Activated CD8-positive, alpha-beta memory T cell treated with anti-CD3 and anti-CD28 coated beads, Interleukin-2, amount 50 U/mL, for 1 hour (primary cell): ENCODE measurements around the gene WDR81.
"Not testable (repeated sequence)": the region's sequence is repeated elsewhere in the genome, so short reads cannot be mapped to it uniquely, and the experiment has no call there.

ENCODE experiments used
- DNase-seq: peaks from one replicate; pipeline ENCODE4 v3.0.0-alpha.2; 2020; ENCODE audit errors: extremely low read depth

WDR81 gene

DNA sequence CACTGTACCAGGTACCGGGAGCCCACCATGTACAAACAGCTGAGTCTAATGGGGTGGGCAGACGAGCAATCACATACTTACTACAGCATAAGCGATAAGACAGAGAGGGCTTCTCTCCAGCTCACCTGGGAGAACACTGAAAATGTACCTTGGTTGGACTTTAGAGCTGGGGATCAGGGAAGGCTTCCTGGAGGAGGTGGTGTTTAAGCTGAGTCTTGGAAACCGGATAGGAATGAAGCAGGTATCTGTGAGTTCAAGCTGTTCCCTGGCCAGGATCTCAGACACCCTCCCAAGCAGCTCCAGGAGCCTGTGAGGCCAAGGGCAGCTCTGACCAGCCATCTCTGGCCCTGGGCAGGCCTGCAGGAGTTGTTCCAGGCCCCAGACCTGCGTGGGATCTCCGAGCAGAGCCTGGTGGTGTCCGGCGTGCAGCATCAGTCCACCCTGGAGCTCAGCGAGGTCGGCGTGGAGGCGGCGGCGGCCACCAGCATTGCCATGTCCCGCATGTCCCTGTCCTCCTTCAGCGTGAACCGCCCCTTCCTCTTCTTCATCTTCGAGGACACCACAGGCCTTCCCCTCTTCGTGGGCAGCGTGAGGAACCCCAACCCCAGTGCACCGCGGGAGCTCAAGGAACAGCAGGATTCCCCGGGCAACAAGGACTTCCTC, 29.4 kb downstream of the WDR81 start:
- DNase-seq = no peak

DNA sequence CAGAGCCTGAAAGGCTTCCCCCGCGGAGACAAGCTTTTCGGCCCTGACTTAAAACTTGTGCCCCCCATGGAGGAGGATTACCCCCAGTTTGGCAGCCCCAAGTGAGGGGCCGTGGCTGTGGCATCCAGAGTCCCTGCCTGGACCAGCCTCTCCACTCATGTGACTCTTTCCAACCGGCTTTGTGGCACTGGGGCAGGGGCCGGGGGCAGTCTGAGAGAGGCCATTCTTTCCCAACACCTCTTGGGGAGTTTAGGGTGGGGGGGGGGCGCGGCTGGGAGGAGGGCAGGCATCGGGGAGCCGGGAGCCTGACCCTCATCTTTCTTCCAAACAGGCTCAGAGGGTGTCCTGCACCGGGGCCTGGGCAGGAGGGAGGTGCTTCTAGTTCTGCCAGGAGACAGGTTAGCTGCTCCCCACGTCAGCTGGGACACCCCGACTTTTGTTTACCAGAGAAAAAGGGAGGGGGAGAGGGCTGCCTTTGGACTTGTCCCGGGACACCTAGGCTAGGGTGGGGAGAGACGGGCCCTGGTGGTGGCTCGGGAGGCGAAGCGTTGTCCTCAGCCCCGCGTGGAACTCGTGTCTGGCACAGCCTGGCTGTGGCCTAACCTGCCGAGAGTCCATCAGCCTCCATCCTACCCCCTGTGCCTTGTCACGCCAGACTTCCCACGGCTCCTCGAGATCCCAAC, 30.1 kb downstream of the WDR81 start:
- no peak for DNase-seq

DNA sequence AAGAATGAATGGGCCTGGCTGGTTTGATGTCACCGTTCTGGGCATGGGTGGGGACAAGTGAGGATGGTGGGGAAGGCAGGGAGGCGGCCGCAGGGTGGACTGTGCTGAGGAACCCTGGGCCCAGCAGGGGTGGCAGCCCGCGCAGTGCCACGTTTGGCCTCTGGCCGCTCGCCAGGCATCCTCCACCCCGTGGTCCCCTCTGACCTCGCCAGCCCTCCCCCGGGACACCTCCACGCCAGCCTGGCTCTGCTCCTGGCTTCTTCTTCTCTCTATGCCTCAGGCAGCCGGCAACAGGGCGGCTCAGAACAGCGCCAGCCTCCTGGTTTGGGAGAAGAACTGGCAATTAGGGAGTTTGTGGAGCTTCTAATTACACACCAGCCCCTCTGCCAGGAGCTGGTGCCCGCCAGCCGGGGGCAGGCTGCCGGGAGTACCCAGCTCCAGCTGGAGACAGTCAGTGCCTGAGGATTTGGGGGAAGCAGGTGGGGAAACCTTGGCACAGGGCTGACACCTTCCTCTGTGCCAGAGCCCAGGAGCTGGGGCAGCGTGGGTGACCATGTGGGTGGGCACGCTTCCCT, 30.8 kb downstream of the WDR81 start:
- no peak for DNase-seq

DNA sequence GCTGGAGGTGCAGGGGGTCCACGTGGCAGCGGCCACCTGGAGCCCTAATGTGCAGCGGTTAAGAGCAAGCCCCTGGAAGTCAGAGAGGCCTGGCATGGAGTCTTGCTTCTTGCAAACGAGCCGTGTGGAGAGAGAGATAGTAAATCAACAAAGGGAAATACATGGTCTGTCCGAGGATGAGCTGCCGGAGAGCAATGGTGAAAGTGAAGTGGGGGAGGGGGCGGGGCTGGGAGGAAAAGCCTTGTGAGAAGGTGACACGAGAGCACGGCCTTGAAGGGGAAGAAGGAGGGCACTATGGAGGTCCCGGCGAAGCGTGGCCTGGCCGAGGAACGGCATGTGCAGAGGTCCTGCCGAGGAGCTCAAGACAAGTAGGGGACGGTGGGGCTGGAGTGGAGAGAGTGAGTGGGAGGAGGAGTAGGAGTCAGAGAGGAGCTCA, 31.3 kb downstream of the WDR81 start:
- DNase-seq = no peak

DNA sequence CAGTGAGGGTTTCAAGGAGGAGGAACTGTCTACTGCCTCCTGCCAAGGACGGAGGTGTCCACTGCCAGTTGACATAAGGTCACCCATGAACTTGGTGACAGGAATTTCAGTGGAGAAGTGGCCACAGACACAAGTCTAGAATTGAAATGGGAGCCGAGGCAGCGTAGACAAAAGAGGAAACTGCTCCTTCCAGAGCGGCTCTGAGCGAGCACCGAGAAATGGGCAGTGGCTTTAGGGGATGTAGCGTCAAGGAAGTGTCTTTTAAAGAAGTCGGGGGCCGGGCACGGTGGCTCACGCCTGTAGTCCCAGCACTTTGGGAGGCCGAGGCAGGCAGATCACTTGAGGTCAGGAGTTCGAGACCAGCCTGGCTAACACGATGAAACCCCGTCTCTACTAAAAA, 34.3 kb downstream of the WDR81 start:
- no peak for DNase-seq

DNA sequence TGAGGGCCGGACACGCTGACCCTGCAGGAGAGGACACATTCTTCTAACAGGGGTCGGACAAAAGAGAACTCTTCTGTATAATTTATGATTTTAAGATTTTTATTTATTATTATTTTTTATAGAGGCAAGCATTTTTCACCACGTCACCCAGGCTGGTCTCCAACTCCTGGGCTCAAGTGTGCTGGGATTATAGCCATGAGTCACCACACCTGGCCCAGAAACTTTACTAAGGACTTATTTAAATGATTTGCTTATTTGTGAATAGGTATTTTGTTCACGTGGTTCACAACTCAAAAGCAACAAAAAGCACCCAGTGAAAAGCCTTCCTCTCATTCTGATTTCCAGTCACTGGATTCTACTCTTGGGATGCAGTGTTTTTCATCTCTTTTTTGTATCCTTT, 35.0 kb downstream of the WDR81 start:
- no peak for DNase-seq

DNA sequence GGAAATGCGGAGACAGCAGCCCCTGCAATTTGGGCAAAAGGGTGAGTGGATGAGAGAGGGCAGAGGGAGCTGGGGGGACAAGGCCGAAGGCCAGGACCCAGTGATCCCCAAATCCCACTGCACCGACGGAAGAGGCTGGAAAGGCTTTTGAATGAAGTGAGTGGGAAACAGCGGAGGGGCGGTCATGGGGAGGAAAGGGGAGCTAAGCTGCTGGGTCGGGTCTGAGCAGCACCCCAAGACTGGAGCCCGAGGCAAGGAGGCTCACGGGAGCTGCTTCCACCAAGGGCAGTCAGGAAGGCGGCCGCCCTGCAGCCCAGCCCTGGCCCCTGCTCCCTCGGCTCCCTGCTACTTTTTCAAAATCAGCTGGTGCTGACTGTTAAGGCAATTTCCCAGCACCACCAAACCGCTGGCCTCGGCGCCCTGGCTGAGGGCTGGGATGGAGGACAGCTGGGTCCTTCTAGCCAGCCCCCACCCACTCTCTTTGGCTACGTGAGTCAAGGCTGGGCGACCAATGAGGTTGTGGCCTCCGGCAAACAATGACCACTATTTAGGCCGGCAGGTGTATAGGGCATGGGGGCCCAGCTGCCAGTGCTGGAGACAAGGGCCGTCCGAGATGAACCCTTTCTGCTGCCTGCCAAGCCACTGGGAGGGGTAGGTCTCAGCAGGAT, 37.9 kb downstream of the WDR81 start:
- DNase-seq = no peak

DNA sequence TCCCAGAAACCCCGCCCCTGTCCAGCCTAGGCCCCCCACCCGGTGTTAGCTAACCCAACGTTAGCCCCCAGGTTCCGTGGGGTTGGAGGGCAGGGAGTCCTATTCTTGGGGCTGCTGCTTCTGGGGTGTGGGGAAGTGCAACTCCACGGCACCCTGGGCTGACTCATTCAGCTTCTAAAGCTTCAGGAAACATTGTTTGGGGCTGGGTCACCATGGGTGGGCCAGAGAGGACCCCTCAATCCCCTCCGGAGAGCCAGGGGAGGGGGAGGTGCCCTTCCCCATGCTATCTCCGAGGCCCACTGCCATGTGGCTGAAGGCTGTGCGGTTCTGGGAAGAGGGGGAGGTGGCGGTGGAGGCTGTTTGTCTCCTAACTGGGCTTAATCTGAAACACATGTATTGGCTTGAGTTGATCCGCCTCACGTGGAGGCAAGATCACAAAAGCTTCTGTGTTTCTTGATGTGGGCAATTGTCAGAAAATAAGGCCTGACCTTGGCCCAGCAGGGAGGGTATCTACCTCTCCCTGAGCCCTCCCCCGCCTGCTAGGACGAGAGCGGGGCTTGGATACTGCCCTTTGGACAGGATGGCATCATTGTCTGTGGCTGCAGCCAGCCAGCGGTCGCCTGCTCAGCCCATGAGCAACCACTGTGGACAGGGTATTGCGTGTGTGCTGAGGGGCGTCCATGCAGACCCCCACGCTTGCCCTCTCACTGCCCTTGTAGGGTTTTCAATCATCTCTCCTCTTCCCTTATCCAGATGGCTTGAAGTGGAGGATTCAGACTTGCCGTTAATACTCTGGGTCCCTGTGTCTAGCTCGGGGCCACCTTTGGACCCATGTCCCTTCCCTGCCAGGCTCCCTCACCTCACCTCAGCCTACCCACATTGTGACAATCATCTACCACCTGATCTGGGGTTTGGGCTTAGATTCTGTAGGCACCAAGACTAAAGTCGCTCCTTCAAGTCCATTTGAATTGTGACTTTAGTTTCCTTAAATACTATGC, 38.7 kb downstream of the WDR81 start:
- no peak for DNase-seq

DNA sequence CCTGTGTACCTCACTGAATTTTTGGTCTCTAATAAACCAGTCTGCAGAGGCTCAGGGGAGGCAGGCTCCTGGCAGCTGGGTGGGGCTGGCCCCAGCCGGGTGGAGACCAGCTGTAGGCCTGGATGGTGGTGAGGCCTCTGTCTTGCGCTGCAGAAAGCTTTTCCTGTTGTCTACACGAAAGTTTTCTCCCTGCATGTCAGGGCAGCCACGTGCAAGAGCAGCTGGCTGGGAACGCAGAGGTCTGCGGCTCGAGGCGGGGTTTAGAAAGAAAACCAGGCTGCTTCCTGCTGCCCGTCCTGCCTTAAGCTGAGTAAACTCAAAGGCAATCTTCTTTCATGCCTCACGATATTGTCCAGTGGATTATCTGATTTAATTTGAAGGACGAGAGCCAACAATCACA, 39.8 kb downstream of the WDR81 start:
- peak; percentile 16 for DNase-seq

DNA sequence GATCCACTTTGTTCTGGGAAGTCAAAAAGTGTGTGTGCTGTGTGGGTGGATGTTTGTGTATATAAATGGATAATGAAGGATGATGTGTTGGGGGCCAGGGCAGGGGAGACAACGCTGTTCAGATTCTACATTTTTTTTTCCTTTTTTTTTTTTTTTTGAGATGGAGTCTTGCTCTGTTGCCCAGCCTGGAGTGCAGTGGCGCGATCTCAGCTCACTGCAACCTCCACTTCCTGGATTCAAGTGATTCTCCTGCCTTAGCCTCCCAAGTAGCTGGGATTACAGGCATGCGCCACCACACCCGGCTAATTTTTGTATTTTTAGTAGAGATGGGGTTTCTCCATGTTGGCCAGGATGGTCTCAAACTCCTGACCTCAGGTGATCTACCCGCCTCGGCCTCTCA, 40.2 kb downstream of the WDR81 start:
- DNase-seq = not testable (repeated sequence)

DNA sequence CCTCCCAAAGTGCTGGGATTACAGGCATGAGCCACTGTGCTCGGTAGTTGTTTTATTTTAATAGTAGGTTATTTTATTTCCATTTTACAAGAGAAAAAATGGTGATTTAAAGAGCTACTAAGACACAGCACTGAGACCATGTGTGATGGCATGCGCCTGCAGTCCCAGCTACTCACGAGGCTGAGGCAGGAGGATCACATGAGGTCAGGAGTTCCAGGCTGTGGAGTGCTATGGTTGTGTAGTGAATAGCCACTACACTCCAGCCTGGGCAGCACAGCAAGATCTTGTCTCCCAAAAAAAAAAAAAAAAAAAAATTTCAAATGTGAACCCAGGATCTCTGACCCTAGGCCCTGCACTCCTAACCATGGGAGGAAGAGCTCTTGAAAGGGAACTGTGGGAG, 41.1 kb downstream of the WDR81 start:
- DNase-seq = no peak

DNA sequence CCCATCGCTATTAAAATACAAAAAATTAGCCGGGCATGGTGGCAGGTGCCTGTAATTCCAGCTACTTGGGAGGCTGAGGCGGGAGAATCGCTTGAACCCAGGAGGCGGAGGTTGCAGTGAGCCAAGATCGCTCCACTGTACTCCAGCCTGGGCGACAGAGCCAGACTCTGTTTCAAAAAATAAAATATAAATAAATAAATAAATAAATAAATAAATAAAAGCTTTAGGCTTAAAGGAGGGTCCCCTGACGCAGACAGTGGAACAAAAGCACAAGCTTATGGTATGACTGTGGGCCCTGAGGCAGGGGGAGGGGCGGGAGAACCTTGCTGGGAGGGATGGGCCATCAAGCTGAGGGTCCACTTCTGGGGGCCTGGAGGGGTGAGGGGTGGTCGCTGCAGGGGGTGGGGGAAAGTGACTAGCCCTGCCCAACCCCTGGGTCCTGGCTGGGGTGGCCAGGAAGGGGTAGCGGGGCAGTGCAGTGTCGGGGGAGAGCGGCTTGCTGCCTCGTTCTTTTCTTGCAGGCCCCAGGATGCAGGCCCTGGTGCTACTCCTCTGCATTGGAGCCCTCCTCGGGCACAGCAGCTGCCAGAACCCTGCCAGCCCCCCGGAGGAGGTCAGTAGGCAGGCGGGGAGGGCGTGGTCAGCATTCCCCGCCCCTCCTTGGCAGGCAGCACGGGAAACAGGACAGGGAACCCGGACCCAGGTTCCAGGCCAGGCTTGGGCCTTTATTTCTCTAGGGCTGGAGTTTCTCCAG, 42.1 kb downstream of the WDR81 start:
- DNase-seq = no peak

DNA sequence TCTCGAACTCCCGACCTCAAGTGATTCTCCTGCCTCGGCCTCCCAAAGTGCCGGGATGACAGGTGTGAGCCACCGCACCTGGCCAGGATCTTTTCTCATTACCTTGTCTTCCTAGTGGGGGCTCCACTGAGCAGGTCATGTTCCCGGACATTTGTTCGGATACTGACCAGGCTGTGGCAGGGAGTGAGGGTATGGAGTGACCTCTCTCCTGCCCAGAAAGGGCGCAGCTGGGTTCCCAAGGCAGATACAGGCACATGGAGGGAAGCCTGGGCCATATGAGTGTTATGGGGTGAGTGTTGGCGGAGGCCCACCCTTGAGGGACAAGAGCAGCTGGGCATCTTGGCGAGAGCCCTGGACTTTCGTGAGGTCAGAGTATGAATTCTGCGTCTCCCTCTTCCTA, 42.9 kb downstream of the WDR81 start:
- DNase-seq = no peak

DNA sequence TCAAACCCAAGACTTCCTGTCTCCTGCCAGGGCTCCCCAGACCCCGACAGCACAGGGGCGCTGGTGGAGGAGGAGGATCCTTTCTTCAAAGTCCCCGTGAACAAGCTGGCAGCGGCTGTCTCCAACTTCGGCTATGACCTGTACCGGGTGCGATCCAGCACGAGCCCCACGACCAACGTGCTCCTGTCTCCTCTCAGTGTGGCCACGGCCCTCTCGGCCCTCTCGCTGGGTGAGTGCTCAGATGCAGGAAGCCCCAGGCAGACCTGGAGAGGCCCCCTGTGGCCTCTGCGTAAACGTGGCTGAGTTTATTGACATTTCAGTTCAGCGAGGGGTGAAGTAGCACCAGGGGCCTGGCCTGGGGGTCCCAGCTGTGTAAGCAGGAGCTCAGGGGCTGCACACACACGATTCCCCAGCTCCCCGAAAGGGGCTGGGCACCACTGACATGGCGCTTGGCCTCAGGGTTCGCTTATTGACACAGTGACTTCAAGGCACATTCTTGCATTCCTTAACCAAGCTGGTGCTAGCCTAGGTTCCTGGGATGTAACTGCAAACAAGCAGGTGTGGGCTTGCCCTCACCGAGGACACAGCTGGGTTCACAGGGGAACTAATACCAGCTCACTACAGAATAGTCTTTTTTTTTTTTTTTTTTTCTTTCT, 45.4 kb downstream of the WDR81 start:
- no peak for DNase-seq

DNA sequence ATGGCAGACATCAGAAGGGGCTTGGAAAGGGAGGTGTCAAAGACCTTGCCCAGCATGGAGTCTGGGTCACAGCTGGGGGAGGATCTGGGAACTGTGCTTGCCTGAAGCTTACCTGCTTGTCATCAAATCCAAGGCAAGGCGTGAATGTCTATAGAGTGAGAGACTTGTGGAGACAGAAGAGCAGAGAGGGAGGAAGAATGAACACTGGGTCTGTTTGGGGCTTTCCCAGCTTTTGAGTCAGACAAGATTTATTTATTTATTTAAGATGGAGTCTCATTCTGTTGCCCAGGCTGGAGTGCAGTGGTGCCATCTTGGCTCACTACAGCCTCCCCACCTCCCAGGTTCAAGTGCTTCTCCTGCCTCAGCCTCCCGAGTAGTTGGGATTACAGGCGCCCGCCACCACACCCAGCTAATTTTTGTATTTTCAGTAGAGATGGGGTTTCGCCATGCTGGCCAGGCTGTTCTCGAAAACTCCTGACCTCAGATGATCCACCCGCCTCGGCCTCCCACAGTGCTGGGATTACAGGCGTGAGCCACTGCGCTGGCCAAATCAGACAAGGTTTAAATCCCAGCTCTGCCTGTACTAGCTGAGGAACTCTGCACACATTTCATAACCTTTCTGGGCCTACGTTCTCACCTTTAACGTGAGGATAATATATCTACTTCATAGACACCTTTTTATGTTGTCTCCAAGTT, 48.6 kb downstream of the WDR81 start:
- DNase-seq = not testable (repeated sequence)

DNA sequence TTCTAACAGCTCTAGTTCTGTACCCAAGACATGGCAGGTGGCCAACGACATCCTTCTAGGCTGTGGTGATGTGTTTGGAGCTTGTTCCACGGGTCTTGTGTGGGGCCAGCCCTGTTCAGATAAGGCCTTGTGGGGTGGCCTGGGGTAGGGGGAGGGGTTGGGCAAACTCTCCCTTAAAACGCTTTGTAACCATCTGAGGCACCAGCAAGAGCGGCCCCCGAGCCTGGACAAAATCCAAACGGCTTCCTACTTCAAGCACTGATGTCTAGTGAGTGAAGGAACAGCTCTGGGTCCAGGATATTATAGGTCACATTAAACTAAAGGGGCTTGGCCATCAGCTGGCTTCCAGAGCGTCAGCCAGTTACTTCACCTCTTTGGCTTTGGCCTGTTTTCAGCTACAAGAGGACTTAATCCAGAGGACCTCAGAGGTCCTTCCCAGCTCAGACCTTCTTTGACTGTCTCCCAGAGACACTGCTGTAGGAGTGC, 49.2 kb downstream of the WDR81 start:
- no peak for DNase-seq

DNA sequence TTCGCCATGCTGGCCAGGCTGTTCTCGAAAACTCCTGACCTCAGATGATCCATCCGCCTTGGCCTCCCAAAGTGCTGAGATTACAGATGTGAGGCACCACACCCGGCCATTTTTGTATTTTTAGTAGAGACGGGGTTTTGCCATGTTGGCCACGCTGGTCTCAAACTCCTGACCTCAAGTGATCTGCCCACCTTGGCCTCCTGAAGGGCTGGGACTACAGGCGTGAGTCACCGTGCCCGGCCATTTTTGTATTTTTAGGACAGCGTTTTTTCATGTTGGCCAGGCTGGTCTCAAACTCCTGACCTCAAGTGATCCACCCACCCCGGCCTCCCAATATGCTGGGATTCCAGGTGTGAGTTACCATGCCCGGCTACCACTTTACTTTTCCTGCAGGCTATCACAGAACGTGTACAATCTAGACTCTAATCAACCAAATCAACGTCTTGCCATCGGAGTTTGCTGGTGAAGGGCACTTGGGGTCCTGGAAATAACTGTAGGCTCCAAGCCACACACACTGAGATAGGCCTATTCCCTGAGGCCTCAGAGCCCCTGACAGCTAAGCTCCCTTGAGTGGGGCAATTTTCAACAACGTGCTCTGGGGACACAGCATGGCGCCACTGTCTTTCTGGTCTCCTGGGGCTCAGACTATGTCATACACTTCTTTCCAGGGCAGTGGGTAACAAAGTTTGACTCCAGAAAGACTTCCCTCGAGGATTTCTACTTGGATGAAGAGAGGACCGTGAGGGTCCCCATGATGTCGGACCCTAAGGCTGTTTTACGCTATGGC, 50.1 kb downstream of the WDR81 start:
- no peak for DNase-seq

DNA sequence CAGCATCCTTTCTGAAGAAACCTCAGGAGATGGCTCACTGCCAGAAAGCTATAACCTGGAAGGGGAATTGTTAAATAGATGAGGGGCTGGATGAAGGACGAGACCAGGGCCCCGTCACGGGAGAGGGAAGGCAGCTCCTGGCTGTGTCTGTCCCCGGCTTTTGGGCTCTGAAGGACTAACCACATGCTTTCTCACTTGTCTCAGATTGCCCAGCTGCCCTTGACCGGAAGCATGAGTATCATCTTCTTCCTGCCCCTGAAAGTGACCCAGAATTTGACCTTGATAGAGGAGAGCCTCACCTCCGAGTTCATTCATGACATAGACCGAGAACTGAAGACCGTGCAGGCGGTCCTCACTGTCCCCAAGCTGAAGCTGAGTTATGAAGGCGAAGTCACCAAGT, 51.8 kb downstream of the WDR81 start:
- DNase-seq = no peak

DNA sequence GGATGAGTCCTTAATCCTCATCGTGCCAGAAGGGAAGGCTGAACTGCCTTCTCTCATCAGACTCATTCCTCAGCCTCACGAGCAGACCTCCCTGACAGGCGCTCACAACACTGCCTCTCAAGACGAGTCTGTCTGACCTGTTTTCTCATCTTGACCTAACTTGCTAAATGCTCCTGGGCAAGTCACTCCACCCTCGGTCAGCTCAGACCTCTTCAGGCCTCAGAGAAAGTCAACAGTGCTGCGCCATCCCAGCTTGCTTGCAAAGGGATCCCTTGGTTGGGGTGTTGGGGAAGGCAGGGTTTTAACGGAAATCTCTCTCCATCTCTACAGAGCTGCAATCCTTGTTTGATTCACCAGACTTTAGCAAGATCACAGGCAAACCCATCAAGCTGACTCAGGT, 52.4 kb downstream of the WDR81 start:
- no peak for DNase-seq
